NCI-H2029 (cell line): Measurements from ENCODE around the gene ARHGAP12.
A peak's percentile ranks its signal among the peaks of the same experiment; 100 is the strongest.
"Not testable (repeated sequence)": the region's sequence is repeated elsewhere in the genome, so short reads cannot be mapped to it uniquely, and the experiment has no call there.

Source experiments
- DNase-seq: peaks from one replicate; lab custom pipeline; 2025; lab: John Stamatoyannopoulos, UW

Gene ARHGAP12, protein sequence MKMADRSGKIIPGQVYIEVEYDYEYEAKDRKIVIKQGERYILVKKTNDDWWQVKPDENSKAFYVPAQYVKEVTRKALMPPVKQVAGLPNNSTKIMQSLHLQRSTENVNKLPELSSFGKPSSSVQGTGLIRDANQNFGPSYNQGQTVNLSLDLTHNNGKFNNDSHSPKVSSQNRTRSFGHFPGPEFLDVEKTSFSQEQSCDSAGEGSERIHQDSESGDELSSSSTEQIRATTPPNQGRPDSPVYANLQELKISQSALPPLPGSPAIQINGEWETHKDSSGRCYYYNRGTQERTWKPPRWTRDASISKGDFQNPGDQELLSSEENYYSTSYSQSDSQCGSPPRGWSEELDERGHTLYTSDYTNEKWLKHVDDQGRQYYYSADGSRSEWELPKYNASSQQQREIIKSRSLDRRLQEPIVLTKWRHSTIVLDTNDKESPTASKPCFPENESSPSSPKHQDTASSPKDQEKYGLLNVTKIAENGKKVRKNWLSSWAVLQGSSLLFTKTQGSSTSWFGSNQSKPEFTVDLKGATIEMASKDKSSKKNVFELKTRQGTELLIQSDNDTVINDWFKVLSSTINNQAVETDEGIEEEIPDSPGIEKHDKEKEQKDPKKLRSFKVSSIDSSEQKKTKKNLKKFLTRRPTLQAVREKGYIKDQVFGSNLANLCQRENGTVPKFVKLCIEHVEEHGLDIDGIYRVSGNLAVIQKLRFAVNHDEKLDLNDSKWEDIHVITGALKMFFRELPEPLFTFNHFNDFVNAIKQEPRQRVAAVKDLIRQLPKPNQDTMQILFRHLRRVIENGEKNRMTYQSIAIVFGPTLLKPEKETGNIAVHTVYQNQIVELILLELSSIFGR

DNA sequence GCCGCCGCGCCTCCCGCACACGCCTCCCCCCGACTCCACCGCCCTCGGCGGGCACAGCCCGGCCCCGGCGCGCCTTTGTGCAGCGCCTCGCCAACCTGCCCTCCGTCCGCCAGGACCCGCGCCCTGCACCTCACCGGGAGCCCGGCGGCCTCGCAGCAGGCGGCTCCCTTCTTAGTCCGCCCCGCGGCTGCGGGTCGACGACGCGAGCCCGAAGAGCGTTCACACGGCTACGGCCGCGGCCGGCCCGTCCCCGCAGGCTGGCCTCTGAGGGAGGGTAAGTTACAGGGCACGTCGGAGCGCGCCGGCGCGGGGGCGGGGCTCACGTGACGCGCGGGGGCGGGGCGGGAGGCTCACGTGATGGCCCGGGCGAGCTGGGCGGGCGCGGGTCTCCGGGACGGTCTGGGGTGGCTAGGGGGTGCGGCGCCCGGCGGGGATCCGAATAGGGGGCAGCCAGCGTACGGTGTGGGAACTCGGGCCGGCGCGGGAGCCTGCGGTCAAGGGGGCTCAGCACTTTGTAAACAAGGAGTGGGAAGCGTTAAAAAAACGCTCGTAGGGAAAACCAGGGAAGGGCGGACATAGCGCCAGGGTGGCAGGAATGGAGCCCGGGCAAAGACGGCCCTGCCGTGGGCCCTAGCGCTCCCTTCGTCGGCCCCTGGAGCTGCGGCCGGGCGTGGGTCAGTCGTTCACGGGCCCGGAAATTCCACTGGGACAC lies at the start of gene ARHGAP12:
Gene ARHGAP12 (minus strand): TSS at position 283 of the 712 bp plus-strand sequence. CDS start 19,976 bp downstream, outside the sequence.
- peak; percentile 41 for DNase-seq

DNA sequence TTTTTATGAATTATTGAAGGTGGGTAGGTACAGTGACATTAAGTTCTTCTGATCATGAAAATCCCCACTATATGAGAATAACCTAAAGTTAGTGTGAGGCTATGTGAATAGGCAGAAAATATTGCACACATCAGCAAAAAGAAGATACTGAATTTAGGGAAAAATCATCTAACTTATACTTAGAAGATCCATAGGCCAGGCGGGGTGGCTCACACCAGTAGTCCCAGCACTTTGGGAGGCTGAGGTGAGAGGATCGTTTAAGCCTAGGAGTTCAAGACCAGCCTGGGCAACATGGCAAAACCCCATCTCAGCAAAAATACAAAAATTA lies 49.5 kb upstream of the ARHGAP12 start:
- no peak for DNase-seq

DNA sequence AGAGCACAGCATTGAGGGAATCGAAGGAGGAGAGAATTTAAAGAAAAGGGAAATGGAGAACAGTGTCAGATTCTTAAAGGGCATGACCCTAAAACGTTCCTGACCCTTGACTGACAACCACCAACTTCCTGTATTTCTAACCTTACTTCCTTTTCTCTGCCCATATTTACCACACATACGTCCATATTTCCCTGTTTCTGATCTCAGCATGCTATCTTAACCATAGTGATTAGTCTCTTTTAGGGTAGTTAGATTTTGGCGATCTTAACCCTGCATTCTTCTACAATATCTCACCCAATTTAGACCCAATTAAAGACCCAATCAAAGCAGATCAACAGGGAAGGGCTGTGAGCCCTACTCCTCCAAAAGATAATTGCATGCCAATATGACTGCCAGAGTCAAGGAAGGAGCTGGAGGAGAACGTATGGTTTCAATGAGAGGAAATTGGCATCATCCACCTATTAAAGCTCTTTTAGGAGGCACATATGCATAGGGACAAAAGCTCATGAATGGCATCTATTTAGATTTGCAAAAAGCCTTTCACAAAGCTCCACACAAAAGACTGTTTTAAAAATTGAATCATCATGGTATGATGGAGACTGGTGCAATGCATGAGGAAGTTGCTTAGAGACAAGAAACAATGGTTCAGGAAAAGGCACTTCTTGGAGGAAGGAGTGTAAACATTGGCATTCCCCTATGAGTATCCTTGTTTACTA lies 49.0 kb upstream of the ARHGAP12 start:
- DNase-seq: no peak

DNA sequence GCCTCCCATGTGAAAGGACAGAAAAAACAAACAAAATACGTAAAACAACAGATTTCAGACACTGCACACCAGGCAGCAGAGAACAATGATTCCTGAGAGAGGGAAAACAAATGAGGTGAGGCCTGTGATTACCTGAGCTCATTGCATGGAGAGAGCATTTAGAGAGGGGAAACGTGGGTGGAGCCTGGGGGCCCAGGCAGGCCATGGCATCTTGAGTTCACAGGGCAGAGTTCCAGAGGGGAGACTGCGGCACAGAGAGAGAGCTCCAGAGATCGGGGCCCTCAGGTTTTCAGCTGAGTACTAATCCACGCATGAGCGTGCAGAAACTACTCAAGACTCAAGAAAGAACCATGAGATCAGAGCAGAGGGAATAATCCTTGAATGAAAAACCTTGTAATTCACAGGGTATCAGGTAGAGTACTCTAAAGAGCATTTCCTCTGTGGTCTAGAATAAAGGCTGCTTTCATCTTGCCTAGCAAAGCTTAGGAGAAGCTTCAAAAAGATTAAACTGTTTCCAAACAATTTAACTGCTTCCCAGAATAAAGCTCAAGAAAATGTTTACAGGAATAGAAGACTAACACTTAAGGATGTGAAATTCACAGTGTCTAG lies 46.6 kb upstream of the ARHGAP12 start:
- DNase-seq: no peak

DNA sequence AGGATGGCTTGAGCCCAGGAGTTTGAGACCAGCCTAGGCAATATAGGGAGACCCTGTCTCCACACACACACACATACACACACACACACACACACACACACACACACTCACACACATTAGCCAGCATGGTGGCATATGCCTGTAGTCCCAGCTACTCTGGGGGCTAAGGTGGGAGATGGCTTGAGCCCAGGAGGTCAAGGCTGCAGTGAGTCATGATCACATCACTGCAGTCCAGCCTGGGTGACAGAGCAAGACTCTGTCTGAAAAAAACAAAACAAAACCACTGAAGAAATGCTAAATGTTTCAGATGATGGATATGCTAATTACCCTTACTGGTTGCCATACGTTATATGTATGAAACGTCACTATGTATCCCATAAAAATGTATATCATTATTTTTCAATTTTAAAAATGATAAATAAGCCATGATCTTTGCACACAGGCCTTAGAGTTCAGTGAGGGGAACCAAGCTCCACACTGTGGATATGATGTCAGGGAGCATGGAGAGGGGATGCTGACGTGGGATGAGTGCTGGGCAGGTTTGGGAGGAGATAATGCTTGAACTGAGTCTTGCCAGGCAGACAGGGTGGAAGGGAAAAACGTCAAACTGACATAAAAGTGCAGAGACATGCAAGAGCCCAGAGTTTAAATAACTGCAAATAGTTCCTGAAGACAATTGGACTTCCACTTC lies 45.9 kb upstream of the ARHGAP12 start:
- DNase-seq: no peak

DNA sequence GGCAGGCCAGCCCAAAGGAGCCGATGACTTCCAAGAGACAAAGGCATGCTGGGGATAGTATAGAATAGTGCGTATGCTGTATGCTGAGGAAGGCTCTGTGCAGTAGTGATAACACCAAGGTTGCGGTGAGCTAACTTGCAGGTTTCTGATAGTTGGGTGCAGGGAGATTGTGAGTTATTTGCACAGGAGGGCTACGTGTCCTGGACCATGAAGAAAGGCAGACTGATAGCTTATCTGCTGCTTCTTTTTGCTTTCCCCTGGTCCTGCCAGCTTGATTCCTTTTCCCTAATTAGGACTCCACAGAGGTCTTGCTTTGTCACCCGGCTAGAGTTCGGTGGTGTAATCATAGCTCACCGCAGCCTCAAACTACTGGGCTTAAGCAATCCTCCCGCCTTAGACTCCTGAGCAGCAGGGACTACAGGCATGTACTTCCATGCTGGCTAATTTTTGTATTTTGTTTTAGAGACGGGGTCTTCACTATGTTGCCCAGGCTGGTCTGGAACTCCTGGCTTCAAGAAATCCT lies 43.9 kb upstream of the ARHGAP12 start:
- DNase-seq: no peak

DNA sequence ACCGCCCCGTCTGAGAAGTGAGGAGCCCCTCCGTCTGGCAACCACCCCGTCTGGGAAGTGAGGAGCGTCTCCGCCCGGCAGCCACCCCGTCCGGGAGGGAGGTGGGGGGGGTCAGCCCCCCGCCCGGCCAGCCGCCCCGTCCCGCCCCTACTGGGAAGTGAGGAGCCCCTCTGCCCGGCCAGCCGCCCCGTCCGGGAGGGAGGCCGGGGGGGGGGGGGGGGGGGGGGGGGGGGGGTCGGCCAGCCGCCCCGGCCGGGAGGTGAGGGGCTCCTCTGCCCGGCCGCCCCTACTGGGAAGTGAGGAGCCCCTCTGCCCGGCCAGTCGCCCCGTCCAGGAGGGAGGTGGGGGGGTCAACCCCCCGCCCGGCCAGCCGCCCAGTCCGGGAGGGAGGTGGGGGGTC lies 41.2 kb upstream of the ARHGAP12 start:
- DNase-seq: not testable (repeated sequence)

DNA sequence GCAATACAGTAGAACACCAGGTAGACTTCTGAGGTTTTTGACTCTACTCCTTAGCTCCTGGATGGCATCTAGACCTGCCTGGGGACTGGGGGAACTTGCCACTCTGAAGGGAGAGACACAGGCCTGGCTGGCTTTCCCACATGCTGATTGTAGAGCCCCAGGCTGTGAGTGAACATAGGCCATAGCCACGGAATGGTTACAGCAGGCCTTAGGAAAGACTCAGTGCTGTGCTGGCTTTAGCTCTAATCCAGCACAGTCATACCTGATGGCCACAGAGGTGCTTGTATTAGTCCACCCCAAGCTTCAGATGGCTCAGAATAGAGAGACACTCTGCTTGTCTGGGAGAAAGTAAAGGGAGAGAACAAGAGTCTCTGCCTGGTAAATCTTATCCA lies 35.0 kb upstream of the ARHGAP12 start:
- no peak for DNase-seq

DNA sequence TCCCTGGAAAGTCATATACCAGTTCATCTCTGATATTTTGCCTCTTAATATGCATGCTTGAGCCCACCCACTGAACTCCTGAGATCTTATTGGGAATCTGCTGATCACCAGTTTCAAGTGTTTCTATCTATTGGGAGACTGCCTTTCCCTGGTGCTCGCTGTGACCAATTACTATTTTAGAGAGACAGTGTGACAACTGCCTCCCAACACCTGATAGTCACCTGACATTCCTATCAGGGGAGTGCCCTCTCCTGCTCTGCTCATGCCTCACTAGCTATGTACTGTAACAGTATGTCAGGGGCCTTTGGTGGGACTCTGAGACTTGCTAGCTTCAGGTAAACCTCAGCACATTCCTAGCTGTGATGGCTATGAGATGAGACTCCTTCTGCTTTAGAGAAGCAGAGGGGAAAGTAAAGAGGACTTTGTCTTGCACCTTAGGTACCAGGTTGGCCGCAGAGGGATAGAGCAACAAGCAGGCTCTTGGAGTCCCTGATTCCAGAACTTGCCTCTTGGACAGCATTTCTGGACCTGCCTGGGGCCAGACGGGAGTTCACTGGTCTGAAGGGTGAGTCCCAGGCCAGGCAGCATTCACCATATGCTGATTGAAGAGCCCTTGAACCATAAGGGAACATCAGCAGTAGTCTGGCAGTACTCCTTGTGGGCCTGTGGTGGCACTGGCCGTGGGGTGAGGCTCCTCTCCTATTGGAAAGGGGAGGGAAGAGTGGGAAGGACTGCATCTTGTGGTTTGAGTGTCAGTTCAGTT lies 34.4 kb upstream of the ARHGAP12 start:
- no peak for DNase-seq

DNA sequence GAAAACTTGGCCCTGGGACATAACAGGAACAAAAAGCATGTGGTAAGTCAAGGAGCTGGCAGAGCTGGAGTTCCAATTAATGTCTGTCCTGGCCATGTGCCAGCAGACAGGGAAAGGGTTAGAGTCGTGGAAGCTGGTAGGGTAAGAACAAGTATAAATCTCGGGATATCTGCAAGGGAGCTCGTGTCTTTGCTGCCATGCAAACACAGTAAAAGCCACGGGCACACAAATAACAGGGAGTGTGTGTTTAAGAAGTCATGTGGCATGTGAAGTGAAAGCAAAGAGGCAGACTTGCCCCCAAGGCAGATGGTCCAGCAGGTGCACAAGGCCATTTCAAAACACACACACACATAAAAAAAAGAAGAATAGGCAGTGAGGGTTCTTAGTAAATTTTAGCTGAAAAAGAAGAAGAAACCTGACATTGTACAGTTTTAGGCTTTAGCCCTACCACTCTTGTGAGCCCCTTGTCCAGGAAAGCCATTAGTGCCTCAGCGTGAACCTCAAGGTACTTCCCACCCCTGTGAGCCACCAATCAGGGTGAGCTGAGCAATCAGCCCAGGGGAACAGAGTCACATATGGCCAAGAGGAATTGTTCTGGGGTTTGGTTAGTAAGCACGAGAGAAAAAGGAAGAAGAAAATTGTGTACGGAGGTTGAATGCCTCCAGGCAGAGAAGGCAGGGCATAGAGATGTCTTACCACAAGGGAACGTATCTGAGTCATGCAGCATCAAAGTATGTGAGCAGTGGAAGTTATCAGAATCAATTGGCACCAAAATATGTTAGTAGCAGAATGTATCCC lies 32.8 kb upstream of the ARHGAP12 start:
- DNase-seq: peak; percentile 63

DNA sequence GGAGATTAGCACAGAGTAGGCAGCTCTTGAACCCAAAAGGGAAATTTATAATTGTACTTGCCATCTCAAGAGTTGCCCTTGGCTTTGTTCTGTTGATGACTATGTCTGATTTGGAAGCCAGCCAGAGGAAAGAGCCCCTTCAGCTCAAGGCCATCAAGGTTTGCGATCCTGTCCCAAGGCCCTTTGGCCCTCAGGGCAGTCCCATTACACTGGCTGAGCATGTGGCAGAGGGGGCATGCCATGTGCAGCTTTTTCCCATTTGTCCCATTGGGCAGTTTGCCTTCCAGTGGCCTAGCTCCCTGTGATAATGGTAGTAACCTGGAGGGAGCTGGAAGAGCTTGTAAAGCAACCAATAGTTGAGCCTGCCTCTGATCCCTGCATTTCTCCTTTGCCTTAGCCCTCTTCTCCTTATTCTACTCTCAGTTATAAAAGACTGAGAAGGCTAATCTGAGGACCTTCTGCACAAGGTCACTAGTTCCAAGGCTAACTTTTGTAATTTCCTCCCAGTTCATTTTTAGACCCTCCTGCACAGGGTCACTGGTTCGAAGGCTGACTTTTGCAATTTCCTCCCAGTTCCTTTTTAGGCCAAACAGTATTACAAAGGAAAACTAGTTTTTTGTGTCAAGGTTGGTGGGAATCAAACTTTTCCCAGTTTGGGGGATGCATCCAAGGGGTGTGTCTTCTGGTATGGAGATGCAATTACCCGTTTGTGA lies 31.0 kb upstream of the ARHGAP12 start:
- no peak for DNase-seq

DNA sequence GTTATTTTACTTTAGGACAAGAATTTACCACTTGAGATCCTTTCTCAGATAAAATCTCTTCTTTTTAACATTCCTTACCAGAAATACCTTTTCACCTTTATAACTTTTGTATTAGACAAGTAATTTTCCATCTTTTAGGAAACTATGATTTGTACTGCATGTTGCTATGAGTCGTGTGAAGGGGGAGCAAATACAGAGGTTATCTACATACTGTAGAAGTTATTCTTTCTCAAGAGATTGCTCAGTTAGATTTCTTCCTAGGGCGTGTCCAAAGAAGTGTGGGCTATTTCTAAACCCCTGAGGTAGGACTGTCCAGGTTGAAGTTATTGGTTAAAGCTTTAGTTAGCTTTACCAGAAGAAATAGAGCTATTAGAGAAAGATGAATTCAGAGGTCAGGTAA lies 30.2 kb upstream of the ARHGAP12 start:
- no peak for DNase-seq

DNA sequence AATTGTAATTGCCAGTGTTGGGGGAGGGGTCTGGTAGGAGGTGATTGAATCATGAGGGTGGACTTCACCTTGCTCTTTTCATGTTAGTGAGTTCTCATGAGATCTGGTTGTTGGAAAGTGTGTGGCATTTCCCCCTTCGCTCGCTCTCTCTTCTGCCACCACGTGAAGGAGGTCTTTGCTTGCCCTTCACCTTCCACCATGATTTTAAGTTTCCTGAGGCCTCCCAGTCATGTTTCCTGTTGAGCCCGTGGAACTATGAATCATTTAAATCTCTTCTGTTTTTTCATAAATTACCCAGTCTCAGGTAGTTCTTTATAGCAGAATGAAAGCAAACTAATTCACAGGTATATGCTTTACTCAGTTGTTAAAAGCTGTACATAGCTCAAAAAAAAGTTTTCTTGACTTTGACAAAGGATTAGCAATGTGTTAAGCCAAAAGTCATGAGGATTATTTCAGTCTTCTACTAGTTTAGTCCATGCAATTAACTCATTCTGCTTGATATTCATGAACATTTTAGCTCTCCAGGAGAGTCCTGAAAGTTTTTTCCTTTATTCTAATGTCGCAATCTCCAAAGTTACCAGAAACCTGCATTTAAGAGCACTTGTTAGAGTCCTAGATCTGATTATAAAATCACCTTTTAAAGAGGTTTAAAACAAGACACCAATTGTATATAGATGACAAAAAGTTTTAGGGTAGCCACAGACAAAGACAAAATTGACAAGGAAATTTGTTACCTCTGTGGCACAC lies 27.7 kb upstream of the ARHGAP12 start:
- no peak for DNase-seq

DNA sequence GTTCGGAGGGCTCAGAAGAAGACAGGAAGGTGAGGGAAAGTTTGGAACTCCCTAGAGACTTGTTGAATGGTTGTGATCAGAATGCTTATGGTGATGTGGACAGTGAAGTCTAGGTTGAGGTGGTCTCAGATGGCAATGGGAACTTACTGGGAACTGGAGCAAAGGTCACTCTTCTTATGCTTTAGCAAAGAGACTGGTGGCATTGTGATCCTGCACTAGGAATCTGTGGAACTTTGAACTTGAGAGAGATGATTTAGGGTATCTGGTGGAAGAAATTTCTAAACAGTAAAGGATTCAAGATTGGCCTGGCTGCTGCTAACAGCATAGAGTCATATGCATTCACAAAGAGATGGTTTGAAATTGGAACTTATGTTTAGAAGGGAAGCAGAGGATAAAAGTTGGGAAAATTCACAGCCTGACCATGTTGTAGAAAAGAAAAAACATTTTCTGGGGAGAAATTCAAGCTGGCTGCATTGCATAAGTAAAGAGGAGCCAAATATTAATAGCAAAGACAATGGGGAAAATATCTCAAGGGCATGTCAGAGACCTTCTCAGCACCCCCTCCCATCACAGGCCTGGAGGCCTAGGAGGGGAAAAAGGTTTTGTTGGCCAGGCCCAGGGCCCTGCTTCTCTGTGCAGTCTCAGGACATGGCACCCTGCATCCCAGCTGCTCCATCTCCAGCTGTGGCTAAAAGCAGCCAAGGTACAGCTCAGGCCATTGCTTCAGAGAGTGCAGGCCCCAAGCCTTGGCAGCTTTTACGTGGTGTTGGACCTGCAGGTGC lies 26.0 kb upstream of the ARHGAP12 start:
- no peak for DNase-seq

DNA sequence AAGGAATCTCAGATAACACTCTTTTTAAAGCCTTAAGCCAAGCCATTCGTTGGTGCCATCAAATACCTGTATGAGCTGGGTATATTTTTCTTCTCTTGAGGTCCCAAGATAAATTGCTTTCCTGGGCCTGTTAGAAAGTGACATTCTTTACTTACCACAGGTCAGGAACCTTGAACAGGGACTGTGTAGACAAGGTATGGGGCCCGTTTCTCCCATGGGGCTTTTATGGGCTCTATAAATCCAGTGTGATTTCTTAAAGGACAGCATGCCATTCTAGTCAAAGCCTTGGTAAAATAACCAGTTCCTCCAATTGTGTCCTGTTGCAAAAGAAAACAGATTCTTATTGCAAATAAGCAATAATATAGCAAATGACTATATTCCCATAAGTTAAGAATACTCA lies 24.8 kb upstream of the ARHGAP12 start:
- DNase-seq: no peak

DNA sequence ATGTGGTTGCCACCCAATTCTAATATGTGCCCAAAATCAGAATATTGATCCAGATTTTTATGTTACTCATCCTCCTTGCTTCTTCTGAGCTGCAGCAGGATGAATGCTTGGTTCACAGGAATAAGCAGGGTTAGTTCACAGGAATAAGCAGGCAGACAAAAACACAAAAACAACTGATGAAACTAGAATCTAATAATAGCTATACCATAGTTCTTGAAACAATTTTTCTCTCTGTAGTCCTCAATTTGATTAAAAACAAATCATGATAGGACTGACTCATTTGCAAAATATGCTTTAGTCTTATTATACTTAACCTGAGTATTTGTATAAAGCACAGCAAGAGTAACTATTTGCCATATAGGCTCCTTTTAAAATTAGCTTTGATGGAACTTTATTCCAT lies 24.4 kb upstream of the ARHGAP12 start:
- DNase-seq: no peak

DNA sequence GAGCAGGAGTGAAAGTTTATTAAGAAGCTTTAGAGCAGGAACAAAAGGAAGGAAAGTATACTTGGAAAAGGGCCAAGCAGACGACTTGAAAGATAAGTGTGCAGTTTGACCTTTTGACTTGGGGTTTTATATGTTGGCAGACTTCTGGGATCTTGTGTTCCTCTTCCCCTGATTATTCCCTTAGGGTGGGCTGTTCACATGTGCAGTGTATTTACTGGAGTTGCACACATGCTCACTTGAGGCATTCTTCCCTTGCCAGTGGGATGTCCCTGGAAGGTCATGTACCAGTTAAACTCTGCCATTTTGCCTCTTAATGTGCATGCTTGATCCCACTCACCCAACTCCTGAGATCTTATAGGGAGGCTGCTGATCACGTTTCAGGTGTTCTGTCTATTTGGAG lies 23.4 kb upstream of the ARHGAP12 start:
- DNase-seq: no peak
